HG03064 (cell line): ENCODE results near the gene SMOC1.

Experiments
- ATAC-seq: cut with Tn5 transposase; IDR thresholded peaks from one replicate; pipeline ENCODE4 v1.9.1; 2021; ENCODE audit warnings: low read depth; ENCODE audit not compliant: unreplicated experiment

SMOC1 gene

DNA sequence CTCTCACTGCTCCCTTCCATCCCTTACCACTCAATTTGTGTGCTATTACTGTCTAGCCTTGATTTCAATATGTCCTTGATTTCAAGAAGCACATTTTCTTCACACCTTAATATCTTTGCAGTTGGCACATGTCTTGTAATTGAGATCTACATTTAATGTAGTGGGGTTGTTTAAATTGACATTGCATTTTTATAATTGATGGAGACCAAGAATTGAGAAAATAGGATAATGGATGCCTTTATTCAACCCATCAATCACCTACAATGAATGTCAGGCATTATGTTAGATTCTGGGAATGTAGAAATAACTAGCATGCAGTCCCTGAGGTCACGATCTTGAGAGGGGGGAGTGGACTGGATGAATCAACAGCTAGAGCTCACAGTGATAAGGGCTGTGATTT, 94.6 kb downstream of the SMOC1 start:
- ATAC-seq = no peak

DNA sequence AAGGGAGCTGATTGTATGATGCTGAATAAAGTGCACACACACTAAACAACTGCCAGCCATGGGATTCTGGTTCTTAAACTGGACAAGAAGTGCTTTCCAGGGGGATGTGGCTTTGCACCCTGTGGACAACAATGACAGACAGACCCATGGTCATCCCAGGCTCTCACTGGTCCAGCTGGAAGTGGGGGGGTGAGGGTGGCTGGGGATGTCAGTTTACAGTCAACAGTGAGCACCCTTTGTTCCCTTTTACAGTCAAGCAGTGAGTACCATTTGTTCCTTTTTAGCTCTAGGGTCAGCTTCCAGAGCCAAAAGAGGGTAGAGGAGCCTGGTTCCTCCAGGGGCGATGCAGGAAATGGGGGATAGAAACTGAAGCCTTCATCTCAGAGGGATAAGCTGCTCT, 100.7 kb downstream of the SMOC1 start:
- no peak for ATAC-seq

DNA sequence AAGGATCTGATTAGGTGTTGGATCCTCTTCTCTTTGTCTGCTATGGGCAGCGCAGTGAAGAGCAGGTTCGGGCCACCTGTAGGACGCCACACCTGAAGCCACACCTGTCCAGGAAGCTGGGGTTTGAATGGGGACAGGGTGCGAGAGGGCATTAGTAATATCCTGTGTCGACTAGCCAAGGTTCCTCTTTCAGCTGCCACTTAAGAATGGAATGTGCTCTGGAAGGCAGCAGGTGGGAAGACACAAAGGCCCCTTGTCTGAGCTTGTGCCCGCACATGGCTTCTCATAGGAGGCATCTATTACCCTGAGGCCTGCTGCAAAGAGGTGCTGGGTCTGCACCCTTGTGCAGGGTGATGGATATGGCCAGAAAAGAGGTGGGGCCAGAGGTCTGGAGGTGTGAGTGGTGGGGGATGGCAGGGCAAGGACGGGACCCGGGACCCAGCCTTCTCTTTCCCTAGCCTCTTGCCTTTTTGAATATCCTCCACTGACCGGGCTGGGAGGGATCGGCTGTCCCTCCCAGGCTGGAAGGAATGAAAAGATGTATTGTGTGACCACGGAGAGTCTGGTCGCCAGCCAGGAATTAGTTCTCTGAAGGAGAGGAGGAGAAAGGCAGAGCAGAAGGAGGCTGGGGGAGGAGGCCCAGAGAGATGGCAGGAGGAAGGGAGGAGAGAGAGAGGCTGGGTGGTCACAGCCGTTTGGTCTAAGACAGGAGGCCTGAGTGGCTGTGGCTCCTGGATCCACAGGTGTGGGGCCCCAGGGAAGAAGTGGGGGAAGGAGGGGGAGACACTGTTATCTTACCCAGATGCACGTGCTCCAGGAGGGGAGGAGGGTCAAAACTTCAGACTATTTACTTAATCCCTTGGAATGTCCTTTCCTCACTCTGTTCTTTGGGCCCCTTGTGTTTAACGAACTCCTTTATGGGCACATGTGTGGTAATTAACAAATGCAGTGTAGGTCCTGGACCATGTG, 101.5 kb downstream of the SMOC1 start:
- no peak for ATAC-seq

DNA sequence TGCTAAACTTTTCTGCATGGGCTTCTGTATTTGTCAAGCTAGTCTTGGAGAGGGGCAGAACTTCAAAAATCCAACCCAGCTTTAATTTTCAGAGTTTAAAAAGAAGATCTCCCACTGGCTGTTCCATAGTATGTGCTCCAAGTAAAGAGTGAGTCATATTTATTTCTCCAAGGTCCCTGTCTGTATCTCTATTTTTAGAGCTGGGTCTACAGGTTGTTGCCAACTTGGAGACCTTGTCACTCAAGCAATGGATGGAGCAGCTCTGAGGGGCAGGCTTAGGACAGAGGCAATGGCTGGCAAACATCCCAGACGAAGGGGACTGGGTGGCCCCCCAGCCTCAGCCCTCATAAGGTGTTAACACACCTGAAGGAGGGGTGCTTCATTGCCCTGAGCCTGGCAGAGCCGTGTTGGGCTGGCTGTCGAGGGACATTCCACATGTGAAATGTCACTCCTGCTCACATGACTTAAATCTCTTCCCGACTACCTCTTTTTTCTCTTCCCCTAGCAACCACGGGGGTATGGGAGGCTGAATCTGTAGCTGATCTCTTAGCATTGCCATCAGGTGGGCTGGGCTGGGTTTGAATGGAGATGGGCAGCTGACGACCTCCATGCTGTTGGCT, 103.1 kb downstream of the SMOC1 start:
- no peak for ATAC-seq

DNA sequence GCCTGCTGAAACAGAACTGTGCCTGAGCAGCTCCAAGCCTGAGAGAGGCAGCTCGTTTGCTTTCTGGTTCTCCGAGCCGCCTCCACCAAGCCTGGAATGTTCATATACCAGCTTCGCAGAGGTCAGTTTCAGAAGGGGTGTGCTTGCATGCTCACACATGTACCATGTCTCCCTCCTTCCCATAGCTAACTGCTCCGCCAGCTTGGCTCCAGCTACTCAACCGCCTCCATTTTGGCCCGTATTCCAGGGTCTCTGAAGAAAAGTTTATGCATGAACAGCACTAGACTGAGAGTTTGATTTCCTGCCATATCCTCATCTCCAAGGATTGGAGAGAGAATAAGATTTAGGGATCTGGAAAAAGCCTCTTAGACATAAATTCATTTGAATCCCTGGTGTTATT, 103.7 kb downstream of the SMOC1 start:
- ATAC-seq = no peak

DNA sequence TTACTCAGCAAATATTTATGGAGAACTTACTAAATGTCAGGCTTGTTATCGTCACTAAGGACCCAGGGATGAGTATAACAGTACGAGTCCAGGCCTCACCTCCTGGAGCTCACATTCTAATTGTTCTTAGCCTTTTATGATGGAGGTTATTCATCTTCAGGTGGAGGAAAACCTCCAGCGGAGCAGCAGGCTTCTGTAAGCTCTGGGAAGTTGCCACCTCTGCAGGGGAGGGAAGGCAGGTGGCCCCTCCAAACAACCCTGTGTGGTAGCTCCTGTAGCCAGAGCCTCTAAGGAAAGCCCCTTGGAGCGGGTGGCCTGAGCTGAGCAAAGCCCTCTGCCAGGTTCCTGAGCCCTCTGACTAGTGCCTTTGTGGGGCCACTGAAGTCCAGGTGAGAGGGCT, 104.1 kb downstream of the SMOC1 start:
- no peak for ATAC-seq

DNA sequence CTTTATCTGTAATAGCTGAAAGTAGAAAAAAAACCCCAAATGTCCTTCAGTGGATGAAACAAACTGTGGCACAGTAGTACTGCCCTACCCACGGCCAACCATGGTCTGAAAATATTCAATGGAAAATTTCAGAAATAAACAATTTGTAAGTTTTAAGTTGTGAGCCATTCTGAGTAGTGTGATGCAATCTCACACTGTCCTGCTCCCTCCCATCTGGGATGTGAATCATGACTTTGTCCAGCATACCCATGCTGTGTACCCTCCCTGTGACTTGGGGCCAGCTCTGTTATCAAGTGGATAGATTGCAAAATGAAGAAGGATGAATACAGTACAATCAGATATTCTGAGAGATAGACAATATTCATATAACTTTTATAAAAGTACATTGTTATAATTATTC, 106.2 kb downstream of the SMOC1 start:
- no peak for ATAC-seq

DNA sequence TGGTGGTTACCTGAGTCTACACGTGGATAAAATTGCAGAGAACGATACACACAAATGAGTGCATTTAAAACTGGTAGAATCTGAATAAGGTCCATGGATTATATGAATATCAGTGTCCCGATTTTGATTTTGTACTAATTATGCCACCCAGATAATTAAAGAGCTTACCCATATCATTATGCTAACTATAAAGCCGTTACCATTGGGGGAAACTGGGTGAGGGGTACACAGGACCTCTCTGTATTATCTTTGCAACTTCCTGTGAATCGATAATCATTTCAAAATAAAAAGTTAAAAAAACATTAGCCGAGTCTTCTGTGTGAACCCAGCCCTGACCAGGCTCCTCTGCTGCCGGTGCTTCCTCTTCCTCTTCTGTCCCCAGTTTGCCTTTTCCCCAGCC, 107.1 kb downstream of the SMOC1 start:
- no peak for ATAC-seq

DNA sequence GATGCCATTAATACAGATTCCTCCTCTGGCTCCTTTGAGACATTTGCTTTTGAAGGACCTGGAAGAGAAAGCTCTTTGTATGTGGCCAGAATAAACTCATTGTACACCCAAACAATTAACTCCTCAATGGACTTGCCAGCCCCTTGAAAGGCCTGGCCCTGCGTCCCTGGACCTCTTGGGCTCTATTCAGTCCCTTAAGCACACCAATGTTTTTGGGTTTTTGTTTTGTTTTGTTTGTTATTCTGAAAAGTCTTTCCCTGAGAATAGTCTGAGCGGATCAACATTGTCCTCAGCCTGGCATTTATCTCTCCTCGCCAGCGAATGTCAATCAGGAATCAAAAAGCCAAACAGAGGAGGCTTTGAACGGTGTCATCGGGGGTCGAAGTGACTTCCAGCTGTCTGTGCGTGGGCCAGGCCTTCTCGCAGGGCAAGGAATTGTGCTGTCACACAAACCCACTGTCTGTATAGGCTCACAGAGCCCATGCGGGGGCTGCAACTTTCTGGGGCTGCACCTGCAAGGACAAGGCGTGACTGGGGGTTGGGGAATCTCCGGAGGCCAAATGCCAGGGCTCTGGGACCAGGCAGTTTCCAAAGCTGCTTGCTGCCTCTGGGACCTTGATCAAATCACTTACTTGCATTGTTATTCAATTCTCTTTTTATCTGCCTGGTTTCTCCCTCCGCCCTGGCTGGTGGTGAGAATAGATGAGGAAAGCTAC, 108.3 kb downstream of the SMOC1 start:
- ATAC-seq = no peak

DNA sequence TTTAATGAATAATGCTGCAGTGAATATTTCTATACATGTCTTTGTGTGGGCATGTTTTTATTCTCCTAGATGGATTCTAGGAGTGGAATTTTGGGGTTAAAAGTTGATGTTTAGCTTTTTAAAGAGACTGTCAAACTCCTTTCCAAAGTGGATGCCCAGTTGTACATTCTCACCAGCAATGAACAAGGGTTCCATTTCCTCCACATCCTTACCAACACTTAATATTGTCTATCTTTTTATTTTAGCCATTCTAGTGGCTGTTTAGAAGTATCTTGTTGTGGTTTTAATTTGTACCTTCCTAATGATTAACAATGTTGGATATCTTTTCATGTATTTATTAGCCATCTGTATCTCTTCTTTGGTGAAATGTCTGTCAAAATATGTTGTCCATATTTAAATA, 109.8 kb downstream of the SMOC1 start:
- ATAC-seq = no peak

DNA sequence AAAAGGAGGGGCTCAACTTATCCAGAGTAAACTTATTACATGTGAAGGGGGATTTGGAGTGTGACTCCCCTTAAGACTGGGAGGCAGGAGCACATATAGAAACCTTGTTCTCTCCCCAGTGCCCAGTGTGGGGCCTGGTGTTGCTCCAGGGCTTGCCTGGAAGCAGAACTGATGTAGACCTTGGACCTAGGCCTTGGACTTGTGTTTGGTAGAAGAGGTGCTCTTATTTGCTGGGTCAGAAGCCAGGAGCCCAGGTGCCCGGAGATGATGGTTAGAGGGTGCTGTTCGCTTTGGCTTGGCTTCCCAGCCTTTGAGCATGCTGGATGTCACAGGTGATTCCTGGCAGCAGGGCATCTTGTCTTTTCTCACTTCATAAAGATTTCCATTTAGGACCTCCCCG, 110.4 kb downstream of the SMOC1 start:
- no peak for ATAC-seq

DNA sequence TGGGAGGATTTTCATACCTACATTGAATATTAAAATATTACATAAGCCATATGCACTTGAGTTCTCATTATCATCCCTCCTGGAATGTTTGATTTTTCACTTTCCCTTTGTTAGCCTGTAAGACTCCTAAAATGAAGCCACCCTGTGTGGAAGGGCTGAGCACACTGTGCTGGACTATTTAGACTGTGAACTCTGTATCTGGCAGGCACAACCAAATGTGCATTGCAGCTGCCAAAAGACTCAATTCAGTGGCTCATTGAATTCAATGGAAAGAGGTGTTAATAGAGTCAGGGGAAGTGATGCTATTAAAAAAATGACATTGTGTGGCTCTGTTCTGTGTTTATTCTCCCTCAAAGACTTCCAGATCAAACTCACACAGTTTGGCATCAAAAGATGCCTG, 111.1 kb downstream of the SMOC1 start:
- ATAC-seq = no peak

DNA sequence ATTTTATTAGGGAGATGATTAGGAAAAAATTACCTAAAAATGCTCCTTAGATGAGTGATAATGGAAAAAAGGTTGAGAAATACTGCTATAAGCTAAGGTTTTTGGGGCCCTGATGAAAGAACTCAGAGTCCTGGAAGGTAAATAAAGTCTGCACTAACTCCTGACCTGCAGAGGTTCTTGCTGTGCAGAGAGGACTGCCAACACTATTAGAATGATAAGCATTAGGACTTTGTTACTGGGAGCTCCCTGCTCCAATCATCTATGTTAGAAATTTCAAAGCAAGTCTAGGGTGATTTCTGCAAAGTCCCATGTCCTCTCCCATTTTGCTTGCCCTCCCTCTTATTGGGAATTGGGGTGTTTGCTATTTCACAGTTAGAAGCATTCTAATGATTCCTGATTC, 112.2 kb downstream of the SMOC1 start:
- no peak for ATAC-seq

DNA sequence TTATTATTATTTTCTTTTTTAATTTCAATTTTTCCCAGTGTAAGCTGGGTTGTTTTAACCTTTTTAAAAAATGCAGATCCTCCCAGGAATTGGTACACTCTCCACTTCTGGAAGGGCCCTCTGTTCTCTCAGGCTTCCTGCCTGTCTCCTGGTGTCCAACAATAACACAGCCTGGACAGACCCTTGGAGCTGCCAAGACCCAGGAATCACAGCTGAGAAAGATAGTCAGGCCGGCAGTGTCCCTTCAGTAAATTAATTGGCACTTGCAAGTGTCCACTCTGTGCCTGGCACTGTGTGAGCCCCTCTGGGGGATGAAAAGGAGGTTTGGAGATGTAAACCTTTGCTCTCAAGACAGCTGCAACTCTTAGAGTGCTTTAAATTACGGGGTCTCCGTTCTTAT, 113.3 kb downstream of the SMOC1 start:
- ATAC-seq = no peak

DNA sequence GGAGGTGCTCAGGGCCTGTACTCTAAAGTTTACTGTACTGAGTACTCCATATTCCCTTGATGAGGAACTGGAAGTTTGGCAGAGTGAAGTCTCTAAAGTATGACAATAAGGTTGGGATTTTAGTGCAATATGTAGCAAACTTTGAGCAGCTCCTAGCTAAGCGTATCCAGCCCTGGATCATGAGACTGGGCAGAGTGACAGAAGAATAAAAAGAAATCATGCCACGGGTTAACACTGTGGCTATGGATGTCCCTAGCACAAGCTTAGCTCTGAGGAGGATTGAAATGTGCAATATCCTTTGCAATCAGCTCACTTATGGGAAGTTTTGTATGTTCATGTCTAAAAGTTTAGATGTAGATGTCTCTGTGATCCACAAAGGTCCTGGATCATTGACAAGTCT, 114.1 kb downstream of the SMOC1 start:
- ATAC-seq = no peak

DNA sequence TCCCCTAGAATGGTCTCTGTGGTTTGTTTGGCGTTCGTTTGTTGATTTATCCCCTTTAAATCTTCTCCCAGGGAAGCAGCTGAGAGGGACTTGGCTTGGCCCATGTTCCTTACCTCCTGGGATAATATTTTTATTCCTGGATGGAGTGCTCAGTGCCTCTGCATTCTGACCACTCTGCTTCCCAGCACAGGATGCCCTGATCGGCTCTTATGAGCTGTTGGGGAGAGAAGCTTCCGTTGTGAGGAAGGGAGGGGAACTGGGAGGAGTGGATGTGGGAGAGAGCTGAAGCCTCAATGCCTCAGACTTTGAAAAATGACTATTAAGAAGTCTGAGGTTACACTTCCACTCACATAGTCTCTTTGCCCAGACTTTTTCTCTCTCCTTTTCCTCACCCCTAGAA, 114.8 kb downstream of the SMOC1 start:
- ATAC-seq = no peak

DNA sequence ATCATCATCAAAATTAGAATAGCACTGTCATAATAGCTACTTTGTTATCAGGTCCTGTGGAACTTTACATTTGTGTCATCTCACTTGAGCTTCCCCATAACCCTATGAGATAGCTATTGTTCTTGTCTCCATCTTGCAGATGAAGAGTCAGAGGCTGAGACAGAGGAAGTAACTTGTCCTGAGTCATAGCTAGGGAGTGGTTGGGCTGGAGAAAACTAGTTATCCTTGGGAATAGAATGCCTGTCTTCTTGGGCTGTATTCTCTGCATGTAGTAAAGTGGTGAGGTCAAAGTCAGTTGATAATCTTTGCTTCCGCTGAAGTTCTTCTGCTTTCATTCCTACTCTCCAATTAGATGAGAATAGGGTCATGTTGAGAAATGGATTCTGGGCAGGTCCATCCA, 117.0 kb downstream of the SMOC1 start:
- no peak for ATAC-seq

DNA sequence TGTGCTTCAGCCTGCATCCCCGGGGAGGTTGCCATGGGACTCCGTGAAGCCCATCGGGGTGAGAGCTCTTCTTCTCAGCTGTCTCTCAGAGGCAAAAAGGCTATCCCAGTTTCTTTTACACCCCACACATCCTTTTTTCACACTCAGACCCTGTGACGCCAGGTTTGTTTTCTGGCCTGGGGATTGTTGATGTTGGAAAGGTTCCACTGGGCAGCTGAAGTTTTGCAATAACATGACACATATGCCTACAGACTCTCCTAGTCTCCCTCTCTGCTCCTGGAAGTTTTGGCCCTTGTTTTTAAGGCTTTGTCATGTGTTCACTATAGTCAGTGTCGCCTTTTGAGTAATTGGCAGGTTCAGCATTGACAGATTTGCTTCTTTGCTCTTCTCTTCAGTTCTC, 118.6 kb downstream of the SMOC1 start:
- ATAC-seq = no peak

DNA sequence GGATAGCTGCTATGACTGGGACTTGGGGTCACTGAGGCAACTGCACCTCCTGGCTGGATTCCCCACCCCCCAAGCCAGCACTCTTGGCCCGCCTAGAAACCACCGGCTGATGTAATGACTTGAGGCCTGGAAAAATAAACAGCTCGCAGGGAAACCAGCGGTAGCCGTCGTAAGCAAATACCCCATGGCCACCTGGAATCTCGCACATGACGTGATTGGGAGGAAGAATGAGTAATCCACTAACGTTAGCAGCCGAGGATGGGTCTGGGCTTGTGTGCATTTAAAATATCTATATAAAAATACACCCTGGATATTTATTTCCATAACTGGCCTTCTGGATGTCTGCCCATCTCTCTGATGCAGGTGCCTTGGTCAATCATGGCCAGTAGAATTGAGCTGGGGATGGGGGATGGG, 120.1 kb downstream of the SMOC1 start:
- ATAC-seq = no peak

DNA sequence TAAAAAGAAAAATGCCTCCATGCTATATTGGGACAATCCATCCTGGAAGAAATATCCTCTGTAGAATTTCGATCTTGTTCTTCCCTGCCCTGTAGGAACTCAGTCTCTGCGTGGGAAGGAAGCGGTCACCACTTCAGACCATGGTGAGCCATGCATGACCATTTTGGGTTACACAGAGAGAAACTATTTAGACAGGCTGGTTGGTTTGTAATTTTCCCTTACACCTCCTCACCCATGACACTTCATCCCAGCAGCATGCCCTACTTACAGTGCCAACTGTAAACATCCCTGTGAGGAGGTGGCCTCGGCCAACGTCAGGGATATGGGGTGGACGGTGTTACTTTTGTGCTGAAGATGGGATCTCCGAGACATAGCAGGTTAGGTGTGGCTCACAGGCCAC, 121.4 kb downstream of the SMOC1 start:
- no peak for ATAC-seq

DNA sequence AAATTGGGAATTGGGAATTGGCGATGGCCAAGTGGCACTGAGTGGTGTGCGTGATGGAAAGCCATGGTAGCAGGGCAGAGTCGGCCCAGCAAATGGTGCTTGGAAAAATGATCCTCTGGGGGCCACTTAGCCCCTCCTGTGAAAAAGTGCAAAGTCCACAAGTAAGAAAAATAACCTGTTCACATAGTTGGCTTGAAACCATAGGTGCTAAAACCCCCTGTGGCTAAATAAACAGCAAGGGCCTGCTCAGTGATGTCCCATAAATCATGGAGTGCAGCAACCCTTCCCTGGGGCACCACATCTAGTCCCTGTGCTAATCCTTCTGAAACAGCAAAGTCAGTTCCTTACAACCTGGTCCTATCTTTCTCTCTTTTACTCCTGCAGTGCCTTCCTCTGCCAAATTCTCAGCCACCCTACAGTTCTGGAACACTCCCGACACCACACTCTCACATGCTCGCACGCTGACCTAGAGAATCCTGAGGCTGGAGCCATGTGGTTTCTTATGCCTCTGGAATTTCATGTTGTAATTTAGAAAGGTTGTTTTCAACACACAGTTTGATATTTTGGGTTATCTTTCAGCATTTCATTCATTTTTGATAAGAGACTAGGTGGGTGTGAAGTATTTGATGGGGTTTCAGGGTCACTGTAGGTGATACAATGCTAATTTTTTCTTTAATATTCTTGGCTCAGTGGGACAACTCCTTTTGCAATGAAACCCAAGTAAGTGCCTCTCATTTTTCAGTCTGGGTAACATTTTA, 123.6 kb downstream of the SMOC1 start:
- no peak for ATAC-seq
